ENCODE results near the gene LRP1. TPM values are rescaled to one million over a fixed set of nuclear protein-coding genes. Genes with fewer than 3 reads are reported as not detected.

Gene LRP1
- total and polyA plus RNA-seq, 2 of the 13 experiments (the other 11 are each of a cell fraction or from before 2014, with no cell fraction given), result 14.7 to 30.8 TPM

DNA sequence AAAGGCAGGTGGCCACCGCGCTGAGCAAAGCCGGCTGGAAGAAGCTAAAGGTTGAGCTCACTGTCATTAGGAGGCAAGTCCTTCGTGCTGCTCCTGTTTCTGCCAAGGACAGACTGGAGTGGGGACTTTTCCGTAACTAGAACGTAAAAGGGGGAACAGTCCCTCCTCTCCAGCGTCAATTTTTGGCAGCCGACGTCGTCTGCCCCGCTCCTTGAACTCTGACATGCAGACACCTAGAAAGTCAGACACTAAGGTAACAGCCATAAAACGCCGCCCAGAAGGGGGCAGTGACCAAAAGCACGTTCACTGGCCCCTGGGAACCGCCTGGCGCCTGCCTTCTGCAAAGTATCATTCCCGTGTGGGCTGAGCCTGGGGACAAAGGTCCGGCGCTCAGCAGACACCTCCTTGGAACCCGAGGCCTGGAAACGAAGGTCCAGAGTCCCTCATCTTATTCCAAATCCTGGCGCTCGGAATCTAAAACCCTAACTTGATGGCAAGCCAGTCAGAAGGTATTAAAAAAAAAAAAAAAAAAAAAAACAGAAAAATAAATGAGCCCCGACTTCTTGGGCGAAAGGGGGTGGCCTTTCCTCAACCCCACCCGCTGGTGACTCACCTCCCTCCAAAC is 1.1 kb upstream of the LRP1 start (continued):
- TF ChIP-seq EP300 (IDR thresholded peaks at IDR 0.05; ENCODE audit: low read depth in 2 of 2, low read length in 2 of 2) (peak in 1 of 2 experiments; percentile 28; a peak in 1 of 4 replicates), EP300 (CRISPR knock-in tag; IDR thresholded peaks at IDR 0.05; ENCODE audit: borderline replicate concordance) (peak; percentile 9; the same call in 1 of the 2 replicates), ZNF12 (CRISPR knock-in tag; IDR thresholded peaks at IDR 0.05) (no peak), TCF7 (IDR thresholded peaks at IDR 0.05; ENCODE audit: low read depth) (peak; percentile 36; the same call in 1 of the 2 replicates), ZNF30 (CRISPR knock-in tag; IDR thresholded peaks at IDR 0.05) (no peak), GATAD1 (CRISPR knock-in tag; IDR thresholded peaks at IDR 0.05) (0 out of 2 replicates have a peak, but pooled peaks have one; percentile 16), SAFB2 (CRISPR knock-in tag; IDR thresholded peaks at IDR 0.05; ENCODE audit: borderline replicate concordance, low read depth) (peak; percentile 22; the same call in 1 of the 2 replicates), BCL6 (CRISPR knock-in tag; IDR thresholded peaks at IDR 0.05) (peak; percentile 68), ATM (IDR thresholded peaks at IDR 0.05; ENCODE audit: borderline replicate concordance) (no peak), POLR2A (IDR thresholded peaks at IDR 0.05; ENCODE audit: insufficient read depth in 1 of 2, low read depth in 2 of 2, low read length in 2 of 2) (peak; percentile 59 to 64), IKZF4 (CRISPR knock-in tag; IDR thresholded peaks at IDR 0.05; ENCODE audit: borderline replicate concordance, low read depth, not compliant biosample characterization) (no peak), TEAD3 (CRISPR knock-in tag; optimal IDR thresholded peaks at IDR 0.05; ENCODE audit: borderline replicate concordance) (peak; percentile 68), DNMT1 (CRISPR knock-in tag; IDR thresholded peaks at IDR 0.05) (no peak), ZNF841 (CRISPR knock-in tag; IDR thresholded peaks at IDR 0.05; ENCODE audit: borderline replicate concordance) (no peak), SMYD3 (CRISPR knock-in tag; IDR thresholded peaks at IDR 0.05) (0 out of 2 replicates have a peak, but pooled peaks have one; percentile 28), NONO (IDR thresholded peaks at IDR 0.05) (no peak), NONO (CRISPR knock-in tag; conservative IDR thresholded peaks at IDR 0.05) (no peak), EHMT2 (IDR thresholded peaks at IDR 0.05; ENCODE audit: borderline replicate concordance, low read depth, low read length) (no peak), ZBTB7A (CRISPR knock-in tag; IDR thresholded peaks at IDR 0.05) (no peak), SMAD3 (CRISPR knock-in tag; IDR thresholded peaks at IDR 0.05) (peak; percentile 65; the same call in 1 of the 2 replicates)
- TF ChIP-seq, protein P1, sequence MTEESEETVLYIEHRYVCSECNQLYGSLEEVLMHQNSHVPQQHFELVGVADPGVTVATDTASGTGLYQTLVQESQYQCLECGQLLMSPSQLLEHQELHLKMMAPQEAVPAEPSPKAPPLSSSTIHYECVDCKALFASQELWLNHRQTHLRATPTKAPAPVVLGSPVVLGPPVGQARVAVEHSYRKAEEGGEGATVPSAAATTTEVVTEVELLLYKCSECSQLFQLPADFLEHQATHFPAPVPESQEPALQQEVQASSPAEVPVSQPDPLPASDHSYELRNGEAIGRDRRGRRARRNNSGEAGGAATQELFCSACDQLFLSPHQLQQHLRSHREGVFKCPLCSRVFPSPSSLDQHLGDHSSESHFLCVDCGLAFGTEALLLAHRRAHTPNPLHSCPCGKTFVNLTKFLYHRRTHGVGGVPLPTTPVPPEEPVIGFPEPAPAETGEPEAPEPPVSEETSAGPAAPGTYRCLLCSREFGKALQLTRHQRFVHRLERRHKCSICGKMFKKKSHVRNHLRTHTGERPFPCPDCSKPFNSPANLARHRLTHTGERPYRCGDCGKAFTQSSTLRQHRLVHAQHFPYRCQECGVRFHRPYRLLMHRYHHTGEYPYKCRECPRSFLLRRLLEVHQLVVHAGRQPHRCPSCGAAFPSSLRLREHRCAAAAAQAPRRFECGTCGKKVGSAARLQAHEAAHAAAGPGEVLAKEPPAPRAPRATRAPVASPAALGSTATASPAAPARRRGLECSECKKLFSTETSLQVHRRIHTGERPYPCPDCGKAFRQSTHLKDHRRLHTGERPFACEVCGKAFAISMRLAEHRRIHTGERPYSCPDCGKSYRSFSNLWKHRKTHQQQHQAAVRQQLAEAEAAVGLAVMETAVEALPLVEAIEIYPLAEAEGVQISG (CRISPR knock-in tag; IDR thresholded peaks at IDR 0.05), result peak; percentile 77; the same call in 1 of the 2 replicates
- TF ChIP-seq, protein P2, sequence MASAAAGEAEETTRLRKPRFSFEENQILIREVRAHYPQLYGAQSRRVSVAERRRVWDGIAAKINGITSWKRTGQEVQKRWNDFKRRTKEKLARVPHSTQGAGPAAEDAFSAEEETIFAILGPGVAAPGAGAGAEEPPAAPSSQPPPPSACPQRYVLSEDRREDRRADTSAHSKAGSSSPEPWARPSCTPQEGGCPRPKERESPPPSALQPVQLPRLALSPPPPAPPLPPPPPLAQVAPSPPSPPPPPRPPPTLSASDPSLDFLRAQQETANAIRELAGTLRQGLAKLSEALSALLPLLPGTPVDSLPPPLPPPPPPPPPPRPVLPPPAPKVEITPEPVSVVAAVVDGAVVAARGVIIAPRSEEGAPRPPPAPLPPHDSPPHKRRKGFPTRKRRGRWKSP (CRISPR knock-in tag; IDR thresholded peaks at IDR 0.05), result peak; percentile 23; the same call in 1 of the 2 replicates
- TF ChIP-seq, protein P3, sequence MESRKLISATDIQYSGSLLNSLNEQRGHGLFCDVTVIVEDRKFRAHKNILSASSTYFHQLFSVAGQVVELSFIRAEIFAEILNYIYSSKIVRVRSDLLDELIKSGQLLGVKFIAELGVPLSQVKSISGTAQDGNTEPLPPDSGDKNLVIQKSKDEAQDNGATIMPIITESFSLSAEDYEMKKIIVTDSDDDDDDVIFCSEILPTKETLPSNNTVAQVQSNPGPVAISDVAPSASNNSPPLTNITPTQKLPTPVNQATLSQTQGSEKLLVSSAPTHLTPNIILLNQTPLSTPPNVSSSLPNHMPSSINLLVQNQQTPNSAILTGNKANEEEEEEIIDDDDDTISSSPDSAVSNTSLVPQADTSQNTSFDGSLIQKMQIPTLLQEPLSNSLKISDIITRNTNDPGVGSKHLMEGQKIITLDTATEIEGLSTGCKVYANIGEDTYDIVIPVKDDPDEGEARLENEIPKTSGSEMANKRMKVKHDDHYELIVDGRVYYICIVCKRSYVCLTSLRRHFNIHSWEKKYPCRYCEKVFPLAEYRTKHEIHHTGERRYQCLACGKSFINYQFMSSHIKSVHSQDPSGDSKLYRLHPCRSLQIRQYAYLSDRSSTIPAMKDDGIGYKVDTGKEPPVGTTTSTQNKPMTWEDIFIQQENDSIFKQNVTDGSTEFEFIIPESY (CRISPR knock-in tag; IDR thresholded peaks at IDR 0.05), result peak; percentile 69
- TF ChIP-seq, protein P4, sequence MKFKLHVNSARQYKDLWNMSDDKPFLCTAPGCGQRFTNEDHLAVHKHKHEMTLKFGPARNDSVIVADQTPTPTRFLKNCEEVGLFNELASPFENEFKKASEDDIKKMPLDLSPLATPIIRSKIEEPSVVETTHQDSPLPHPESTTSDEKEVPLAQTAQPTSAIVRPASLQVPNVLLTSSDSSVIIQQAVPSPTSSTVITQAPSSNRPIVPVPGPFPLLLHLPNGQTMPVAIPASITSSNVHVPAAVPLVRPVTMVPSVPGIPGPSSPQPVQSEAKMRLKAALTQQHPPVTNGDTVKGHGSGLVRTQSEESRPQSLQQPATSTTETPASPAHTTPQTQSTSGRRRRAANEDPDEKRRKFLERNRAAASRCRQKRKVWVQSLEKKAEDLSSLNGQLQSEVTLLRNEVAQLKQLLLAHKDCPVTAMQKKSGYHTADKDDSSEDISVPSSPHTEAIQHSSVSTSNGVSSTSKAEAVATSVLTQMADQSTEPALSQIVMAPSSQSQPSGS (CRISPR knock-in tag; IDR thresholded peaks at IDR 0.05), result peak; percentile 57; the same call in 1 of the 2 replicates

Measured in HepG2 (cell line).